ENCODE measurements around the gene MTMR4.
"Not testable (repeated sequence)": the region's sequence is repeated elsewhere in the genome, so short reads cannot be mapped to it uniquely, and the experiment has no call there.

The MTMR4 gene

DNA sequence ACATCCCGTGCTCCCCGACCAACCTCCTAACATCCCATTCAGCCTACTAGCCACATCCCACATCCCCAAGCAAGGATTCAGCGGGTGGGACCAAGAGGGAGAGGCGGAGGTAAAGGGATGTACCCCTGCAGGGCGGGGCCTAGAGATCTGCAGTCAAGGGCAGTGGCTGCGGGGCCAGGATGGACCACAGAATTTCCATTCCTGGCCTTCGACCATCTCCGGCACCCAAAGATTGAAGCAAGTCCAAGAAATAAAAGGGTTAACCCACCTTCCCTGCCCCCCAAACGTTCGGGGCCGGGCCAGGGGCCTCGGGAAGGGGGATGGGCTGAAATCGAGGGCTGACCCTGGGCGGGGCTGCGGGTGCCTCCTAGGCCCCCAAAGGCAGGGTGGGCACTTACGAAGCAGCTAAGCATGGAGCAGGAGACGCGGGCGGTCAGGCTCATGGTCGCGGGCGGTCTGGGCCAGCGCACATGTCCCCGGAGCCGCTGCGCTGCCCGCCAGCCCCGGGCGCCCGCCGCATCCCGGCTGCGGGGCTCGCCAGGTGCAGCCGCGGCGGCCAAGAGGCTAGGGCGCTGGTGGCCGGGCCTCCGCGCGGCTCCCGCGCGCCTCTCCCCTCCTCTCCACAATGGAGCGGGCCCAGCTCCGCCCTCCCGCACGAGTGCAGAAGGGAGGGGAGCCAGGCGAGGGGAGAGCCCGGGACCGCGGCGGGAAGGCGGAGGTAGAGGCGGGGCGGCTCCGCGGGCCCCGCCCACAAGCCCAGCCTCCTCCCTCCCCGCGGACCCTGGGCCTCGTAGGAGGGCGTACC lies at the start of gene MTMR4:
Gene MTMR4, minus strand, starts transcription at position 674 of the 805 bp plus-strand sequence. Its CDS starts 231 bp downstream, at position 443.
- peak within 1 kb of the TSS; percentile 85 for H3K4me3 ChIP-seq (ENCODE audit: low read length)
- TF ChIP-seq, protein P1, sequence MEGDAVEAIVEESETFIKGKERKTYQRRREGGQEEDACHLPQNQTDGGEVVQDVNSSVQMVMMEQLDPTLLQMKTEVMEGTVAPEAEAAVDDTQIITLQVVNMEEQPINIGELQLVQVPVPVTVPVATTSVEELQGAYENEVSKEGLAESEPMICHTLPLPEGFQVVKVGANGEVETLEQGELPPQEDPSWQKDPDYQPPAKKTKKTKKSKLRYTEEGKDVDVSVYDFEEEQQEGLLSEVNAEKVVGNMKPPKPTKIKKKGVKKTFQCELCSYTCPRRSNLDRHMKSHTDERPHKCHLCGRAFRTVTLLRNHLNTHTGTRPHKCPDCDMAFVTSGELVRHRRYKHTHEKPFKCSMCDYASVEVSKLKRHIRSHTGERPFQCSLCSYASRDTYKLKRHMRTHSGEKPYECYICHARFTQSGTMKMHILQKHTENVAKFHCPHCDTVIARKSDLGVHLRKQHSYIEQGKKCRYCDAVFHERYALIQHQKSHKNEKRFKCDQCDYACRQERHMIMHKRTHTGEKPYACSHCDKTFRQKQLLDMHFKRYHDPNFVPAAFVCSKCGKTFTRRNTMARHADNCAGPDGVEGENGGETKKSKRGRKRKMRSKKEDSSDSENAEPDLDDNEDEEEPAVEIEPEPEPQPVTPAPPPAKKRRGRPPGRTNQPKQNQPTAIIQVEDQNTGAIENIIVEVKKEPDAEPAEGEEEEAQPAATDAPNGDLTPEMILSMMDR (conservative IDR thresholded peaks at IDR 0.05; ENCODE audit: low read depth, low read length), result no peak
- peak; percentile 25 for DNase-seq (ENCODE audit: low read depth)

DNA sequence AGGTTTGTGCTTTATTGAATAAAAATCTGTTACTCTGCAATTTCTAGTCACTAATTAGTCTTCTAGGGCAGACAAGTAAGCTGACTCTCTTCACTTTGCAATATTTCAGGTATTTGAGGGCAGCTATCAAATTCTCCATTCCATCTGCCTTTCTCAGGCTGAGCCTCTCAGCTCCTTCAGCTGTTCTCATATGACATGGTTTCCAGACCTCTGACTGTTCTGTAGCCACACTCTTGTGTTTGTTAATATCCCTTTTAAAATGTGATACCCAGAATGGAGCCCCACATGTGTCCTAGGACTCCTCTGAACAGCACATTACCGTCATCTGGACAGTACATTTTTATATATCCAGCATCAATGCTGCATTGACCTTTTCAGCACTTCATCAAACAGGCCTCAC lies 46.1 kb upstream of the MTMR4 start:
- H3K4me3 ChIP-seq (ENCODE audit: low read length), result no peak overlapping the region
- TF ChIP-seq, protein P1 (conservative IDR thresholded peaks at IDR 0.05; ENCODE audit: low read depth, low read length), result no peak
- DNase-seq (ENCODE audit: low read depth), result no peak

DNA sequence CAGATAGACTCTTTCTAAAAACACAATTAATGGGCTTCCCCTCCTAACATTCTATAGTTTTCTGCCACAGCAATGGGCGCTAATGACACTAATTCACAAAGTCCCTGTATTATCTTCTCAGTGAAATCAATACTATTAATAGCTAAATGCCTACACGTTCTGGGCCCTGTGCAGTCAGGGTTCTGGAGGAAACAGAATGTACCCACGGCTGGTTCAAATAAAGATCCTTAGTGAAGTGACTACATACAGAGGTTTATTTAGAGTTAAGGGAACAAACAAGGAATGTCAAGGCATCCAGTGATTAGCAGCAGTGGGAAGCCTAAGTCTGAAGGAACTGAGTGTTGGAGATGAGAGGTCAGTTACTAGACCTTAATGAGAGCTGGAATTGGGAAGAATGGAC lies 43.5 kb upstream of the MTMR4 start:
- no peak overlapping the region for H3K4me3 ChIP-seq (ENCODE audit: low read length)
- DNase-seq (ENCODE audit: low read depth), result no peak
- TF ChIP-seq, protein P1 (conservative IDR thresholded peaks at IDR 0.05; ENCODE audit: low read depth, low read length), result no peak

DNA sequence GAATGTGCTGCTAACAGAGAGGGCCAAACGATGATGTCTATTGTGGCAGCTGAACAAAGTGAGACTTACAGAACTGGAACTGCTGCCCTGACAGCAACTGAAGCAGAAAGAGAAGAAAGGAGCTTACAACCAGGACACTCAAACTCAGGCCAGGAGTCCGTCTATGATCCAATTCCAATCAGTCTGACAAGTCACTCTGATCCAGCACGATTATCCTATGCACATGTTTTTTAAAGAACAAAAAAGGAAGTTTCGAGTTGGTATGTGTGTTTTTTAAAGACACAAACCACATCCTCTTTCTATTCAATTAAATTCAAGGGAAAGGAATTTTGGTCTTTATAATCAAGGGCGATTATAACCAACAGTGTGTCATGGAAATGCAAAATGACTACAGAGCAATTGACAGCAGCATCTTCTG lies 42.4 kb upstream of the MTMR4 start:
- TF ChIP-seq, protein P1 (conservative IDR thresholded peaks at IDR 0.05; ENCODE audit: low read depth, low read length), result no peak
- no peak for DNase-seq (ENCODE audit: low read depth)
- no peak overlapping the region for H3K4me3 ChIP-seq (ENCODE audit: low read length)

DNA sequence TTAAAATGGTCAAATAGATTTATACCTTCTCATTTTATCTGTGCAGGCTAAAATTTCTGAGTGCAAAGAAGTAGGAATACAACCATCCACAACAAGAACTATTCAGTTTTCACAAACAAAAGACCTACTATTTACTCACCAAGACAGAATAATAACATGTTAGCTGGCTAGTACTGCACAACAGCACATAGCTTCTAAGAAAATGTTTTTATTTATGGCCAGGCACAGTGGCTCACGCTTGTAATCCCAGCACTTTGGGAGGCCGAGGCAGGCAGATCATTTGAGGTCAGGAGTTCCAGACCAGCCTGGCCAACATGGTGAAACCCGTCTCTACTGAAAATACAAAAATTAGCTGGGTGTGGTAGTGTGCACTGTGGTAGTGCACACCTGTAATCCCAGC lies 40.7 kb upstream of the MTMR4 start:
- DNase-seq (ENCODE audit: low read depth); H3K4me3 ChIP-seq (ENCODE audit: low read length): not testable (repeated sequence)

- TF ChIP-seq, protein P1 (conservative IDR thresholded peaks at IDR 0.05; ENCODE audit: low read depth, low read length), result peak; percentile 49
- DNase-seq (ENCODE audit: low read depth), result no peak
- no peak overlapping the region for H3K4me3 ChIP-seq (ENCODE audit: low read length)
These were observed 26.8 kb upstream of the MTMR4 start for GRCh38 chr17:58541249-58541648.

DNA sequence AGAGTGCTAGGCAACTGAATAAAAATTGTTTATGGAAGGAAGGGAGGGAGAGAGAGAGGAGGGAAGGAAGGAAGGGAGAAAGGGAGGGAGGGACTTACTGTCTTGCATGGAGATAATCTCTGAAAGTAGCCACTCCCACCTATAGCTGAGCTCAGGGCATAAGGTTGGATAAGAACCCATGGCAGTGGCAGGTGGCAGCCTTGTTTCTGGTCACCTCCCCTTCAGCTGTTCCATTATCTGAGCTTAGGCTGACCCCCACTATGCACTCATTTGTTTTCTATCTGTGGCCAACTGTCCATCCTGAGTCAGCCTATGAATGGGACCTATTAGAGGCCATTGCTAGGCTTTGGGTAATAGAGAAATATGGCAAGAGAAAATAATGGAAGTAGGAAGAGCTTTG lies 25.3 kb upstream of the MTMR4 start:
- H3K4me3 ChIP-seq (ENCODE audit: low read length), result no peak overlapping the region
- DNase-seq (ENCODE audit: low read depth), result no peak
- TF ChIP-seq, protein P1 (conservative IDR thresholded peaks at IDR 0.05; ENCODE audit: low read depth, low read length), result no peak

Measured in retinal pigment epithelial cell (primary cell).